Pulmonary artery endothelial cell (primary cell): ENCODE measurements around the gene EPS8L3. TPM values are rescaled to one million over a fixed set of nuclear protein-coding genes. Genes with fewer than 3 reads are reported as not detected.
"Not testable (repeated sequence)": the region's sequence is repeated elsewhere in the genome, so short reads cannot be mapped to it uniquely, and the experiment has no call there.

ENCODE experiments used
- DNase-seq: peaks from one replicate; pipeline ENCODE4 v3.0.0-alpha.2; 2011; ENCODE audit warnings: low read depth, low spot score
- total RNA-seq: library from RNA; depleted of rRNA; stranded (reverse); fragments of >200 nt; gene quantifications from 2 replicates; pipeline ENCODE4 v1.2.3, GENCODE V29; 2014

EPS8L3 gene
- total RNA-seq, 1 donor from 2014 or later, result 0.26 TPM

DNA sequence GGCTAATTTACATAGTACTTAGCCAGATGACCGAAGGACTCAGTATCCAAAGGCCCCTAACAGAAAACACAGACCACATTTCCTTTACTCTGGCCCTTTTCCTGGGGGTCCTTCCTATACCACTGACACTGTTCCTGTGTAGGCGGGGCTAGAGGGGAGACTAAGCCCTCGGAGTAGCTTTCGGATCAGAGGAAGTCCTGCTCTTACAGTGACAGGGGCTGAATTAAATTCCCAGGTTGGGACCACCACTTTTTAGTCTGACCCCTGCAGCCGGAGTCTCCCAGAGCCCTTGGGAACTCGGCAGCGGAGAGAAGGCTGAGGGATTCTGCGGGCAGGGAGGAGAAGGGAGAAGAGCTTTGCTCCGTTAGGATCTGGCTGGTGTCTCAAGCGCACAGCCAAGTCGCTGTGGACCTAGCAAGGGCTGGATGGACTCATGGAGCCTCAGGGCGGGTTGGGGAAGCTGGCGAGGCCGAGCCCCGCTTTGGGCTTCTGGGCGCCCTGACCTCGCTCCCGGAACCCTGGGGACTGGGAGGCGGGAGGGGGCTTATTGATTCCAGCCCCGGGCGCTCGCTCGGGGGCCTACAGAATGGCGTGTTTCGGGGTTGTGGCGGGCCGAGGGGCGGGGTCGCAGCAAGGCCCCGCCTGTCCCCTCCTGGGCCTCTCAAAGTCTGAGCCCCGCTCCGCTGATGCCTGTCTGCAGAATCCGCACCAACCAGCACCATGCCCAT, 52.0 kb downstream of the EPS8L3 start, which contains the start of gene GSTM5:
TSS of gene GSTM5 (plus strand) at position 659 of the 728 bp plus-strand sequence. CDS start at position 721, 62 bp downstream.
- DNase-seq, result not testable (repeated sequence)

DNA sequence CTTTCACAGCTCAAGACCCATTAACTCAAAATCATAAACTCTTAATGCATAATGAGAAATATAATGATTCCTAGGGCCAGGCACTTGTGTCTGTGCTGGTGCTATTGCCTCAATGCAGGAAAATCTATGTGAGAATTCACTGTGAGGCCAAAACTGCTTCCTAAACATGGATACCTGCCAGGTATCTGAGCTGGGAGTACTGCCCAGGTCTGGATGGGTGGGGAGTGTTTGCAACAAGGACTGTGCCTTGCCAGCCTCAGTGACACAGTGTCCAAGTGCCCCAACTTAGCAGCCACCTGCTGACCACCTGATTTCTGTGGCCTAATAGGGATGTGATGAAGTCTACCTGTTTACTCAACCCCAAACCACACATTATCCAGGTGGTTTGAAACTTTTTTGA, 53.9 kb downstream of the EPS8L3 start:
- DNase-seq, result not testable (repeated sequence)

DNA sequence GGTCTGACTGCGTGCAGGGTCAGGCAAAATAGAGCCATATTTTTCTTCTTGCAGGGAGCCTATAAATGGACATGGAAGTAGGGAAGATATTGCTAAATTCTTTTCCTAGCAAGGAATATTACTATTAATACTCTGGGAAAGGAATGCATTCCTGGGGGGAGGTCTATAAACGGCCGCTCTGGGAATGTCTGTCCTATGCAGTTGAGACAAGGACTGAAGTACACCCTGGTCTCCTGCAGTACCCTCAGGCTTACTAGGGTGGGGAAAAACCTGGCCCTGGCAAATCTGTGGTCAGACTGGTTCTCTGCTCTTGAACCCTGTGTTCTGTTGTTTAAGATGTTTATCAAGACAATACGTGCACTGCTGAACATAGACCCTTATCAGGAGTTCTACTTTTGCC, 54.8 kb downstream of the EPS8L3 start:
- DNase-seq, result not testable (repeated sequence)

DNA sequence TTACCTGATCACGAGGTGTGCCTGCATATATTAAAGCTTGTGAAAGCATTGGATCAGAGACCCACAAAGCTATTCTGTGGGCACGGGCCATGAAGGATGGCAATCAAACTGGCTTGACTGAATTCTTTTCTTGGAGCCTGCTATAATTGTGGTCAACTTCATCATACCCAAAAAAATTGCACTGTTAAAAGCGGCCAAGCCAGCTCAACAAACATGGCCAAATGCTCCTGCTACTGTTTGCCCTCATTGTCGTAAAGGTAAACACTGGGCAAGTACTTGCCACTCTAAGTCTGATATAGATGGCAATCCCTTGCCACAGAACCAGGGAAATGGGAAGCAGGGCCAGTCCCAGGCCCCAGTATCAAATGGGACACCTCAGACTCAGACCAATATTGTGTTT, 58.3 kb downstream of the EPS8L3 start:
- DNase-seq, result no peak

DNA sequence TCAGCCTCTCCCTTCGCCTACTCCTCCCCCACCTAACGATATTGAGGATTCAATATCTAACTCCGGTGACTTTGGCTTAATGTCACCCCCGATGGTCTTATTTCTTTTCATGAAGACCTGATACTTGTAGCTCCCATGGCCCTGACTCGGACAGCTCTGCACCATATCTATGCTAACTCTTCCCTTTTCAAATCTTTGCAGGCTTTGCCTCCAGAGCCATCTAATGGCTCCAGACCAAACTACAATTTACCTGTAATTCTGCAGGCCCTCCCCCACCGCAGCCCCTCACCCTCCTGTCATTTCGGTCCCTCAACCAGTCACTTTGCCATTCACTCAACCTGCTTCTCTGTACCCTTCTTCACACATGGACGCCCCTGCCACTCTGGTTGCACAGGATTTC, 59.5 kb downstream of the EPS8L3 start:
- no peak for DNase-seq

DNA sequence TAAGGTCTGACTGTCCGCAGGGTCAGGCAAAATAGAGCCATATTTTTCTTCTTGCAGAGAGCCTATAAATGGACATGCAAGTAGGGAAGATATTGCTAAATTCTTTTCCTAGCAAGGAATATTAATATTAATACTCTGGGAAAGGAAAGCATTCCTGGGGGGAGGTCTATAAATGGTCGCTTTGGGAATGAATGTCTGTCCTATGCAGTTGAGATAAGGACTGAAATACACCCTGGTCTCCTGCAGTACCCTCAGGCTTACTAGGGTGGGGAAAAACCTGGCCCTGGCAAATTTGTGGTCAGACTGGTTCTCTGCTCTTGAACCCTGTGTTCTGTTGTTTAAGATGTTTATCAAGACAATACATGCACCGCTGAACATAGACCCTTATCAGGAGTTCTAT, 60.8 kb downstream of the EPS8L3 start:
- not testable (repeated sequence) for DNase-seq

Other genes starting within 250 kb of the EPS8L3 start
- gene GPR61, start 224.1 kb downstream of the EPS8L3 start, total RNA-seq, result 0.14 and 0.46 TPM in 2 replicates
- gene GNAI3, start 215.3 kb downstream of the EPS8L3 start, total RNA-seq, result 18.7 and 21.4 TPM in 2 replicates
- 0.26 and 0.42 TPM in 2 replicates for gene GNAT2, start 144.3 kb downstream of the EPS8L3 start, total RNA-seq
- gene AMPD2, start 144.1 kb downstream of the EPS8L3 start, total RNA-seq, result 47.8 and 49.5 TPM in 2 replicates
- 2.5 and 3.3 TPM in 2 replicates for gene GSTM4, start 107.8 kb downstream of the EPS8L3 start, total RNA-seq
- 1.1 and 7.2 TPM in 2 replicates for gene GSTM2, start 95.9 kb downstream of the EPS8L3 start, total RNA-seq
- gene GSTM1, start 76.1 kb downstream of the EPS8L3 start, total RNA-seq, result not detected in 2 replicates
- gene GSTM5, start 51.7 kb downstream of the EPS8L3 start, total RNA-seq, result 0.13 and 0.18 TPM in 2 replicates
- gene GSTM3, start 22.9 kb downstream of the EPS8L3 start, total RNA-seq, result 25.0 and 57.0 TPM in 2 replicates
- 7.9 and 26.7 TPM in 2 replicates for gene CSF1, start 146.9 kb upstream of the EPS8L3 start, total RNA-seq
- 65.4 and 79.5 TPM in 2 replicates for gene AHCYL1, start 220.8 kb upstream of the EPS8L3 start, total RNA-seq